IgD-negative memory B cell (primary cell): ENCODE results near the gene BCAS1. TPM values are rescaled to one million over a fixed set of nuclear protein-coding genes. Genes with fewer than 3 reads are reported as not detected.
"Not testable (repeated sequence)": the region's sequence is repeated elsewhere in the genome, so short reads cannot be mapped to it uniquely, and the experiment has no call there.

Experiments used
- H3K27ac Mint-ChIP-seq, 3 donors: one replicate each; pipeline ENCODE4 v1.8.0; 2020 to 2022; ENCODE audit warnings: mild to moderate bottlenecking in 3 of 3, mixed read lengths in 3 of 3, moderate library complexity in 1 of 3
- H3K27me3 Mint-ChIP-seq: one replicate; pipeline ENCODE4 v1.8.0; 2021; ENCODE audit warnings: mixed read lengths
- H3K36me3 Mint-ChIP-seq: one replicate; pipeline ENCODE4 v1.8.0; 2020; ENCODE audit warnings: mild to moderate bottlenecking, mixed read lengths
- H3K4me1 Mint-ChIP-seq, 3 donors: one replicate each; pipeline ENCODE4 v1.8.0; 2020 to 2022; ENCODE audit warnings: mixed read lengths in 3 of 3, mild to moderate bottlenecking in 1 of 3
- H3K4me3 Mint-ChIP-seq, 4 donors: one replicate each; pipeline ENCODE4 v1.8.0; 2020 to 2022; ENCODE audit warnings: mild to moderate bottlenecking in 4 of 4, mixed read lengths in 4 of 4, moderate library complexity in 3 of 4
- H3K9me3 Mint-ChIP-seq, 3 donors: one replicate each; pipeline ENCODE4 v1.8.0; 2020 to 2021; ENCODE audit warnings: mixed read lengths in 3 of 3, mild to moderate bottlenecking in 1 of 3
- polyA plus RNA-seq: library from polyadenylated mRNA; unstranded; fragments of 300-500 nt; fragmentation: Illumina TruSeq; gene quantifications from one replicate; pipeline ENCODE4 v1.2.3, GENCODE V29; 2021

The BCAS1 gene
- polyA plus RNA-seq, 1 donor from 2014 or later, result 1.8 TPM

GRCh38 chr20:53934421-53935343, 135.7 kb downstream of the BCAS1 start:
- H3K9me3 Mint-ChIP-seq, result no peaks in the 10 kb centered on the region
- H3K27me3 Mint-ChIP-seq, result no peaks in the 10 kb centered on the region
- peaks cover 71 to 73% (median 73%) of the 10 kb centered on the region in 3 donors for H3K4me1 Mint-ChIP-seq
- peak overlapping the region; percentile 38 to 81 (median 67) for H3K4me3 Mint-ChIP-seq
- H3K36me3 Mint-ChIP-seq, result no peaks in the 10 kb centered on the region
- peak overlapping the region; percentile 45 to 93 (median 84) for H3K27ac Mint-ChIP-seq

- no peaks in the 10 kb centered on the region for H3K9me3 Mint-ChIP-seq
- H3K27ac Mint-ChIP-seq, result peak overlapping the region; percentile 45 to 84 (median 54)
- H3K4me1 Mint-ChIP-seq, result peaks cover 69 to 72% (median 72%) of the 10 kb centered on the region in 3 donors
- H3K4me3 Mint-ChIP-seq, result peak overlapping the region in 2 of 4 donors; percentile 67 to 68
- H3K36me3 Mint-ChIP-seq, result no peaks in the 10 kb centered on the region
- H3K27me3 Mint-ChIP-seq, result no peaks in the 10 kb centered on the region
These were observed 137.1 kb downstream of the BCAS1 start for GRCh38 chr20:53933232-53933846.

GRCh38 chr20:53932655-53933192, 137.7 kb downstream of the BCAS1 start:
- Mint-ChIP-seq H3K4me3 (peak overlapping the region in 1 of 4 donors; percentile 68), H3K4me1 (peaks cover 63 to 68% (median 68%) of the 10 kb centered on the region in 3 donors), H3K27ac (peak overlapping the region in 2 of 3 donors; percentile 45 to 84)
- H3K9me3 Mint-ChIP-seq, H3K36me3 Mint-ChIP-seq, H3K27me3 Mint-ChIP-seq: not testable (repeated sequence)

- no peaks in the 10 kb centered on the region for H3K9me3 Mint-ChIP-seq
- peak overlapping the region; percentile 50 to 79 (median 60) for H3K27ac Mint-ChIP-seq
- no peaks in the 10 kb centered on the region for H3K27me3 Mint-ChIP-seq
- H3K4me3 Mint-ChIP-seq, result peak overlapping the region in 1 of 4 donors; percentile 63
- no peaks in the 10 kb centered on the region for H3K36me3 Mint-ChIP-seq
- H3K4me1 Mint-ChIP-seq, result peaks cover 67 to 72% (median 70%) of the 10 kb centered on the region in 3 donors
These were observed 138.8 kb downstream of the BCAS1 start for GRCh38 chr20:53931597-53931996.

GRCh38 chr20:53930651-53931504, 139.5 kb downstream of the BCAS1 start:
- H3K4me1 Mint-ChIP-seq, result peaks cover 71 to 76% (median 74%) of the 10 kb centered on the region in 3 donors
- H3K27me3 Mint-ChIP-seq, result no peaks in the 10 kb centered on the region
- no peaks in the 10 kb centered on the region for H3K9me3 Mint-ChIP-seq
- H3K4me3 Mint-ChIP-seq, result peak overlapping the region in 3 of 4 donors; percentile 59 to 88 (median 64)
- H3K27ac Mint-ChIP-seq, result peak overlapping the region; percentile 60 to 95 (median 79)
- no peaks in the 10 kb centered on the region for H3K36me3 Mint-ChIP-seq

- Mint-ChIP-seq H3K4me1 (peaks cover 67 to 75% (median 74%) of the 10 kb centered on the region in 3 donors), H3K4me3 (peak overlapping the region in 3 of 4 donors; percentile 59 to 88 (median 64))
These were observed 140.3 kb downstream of the BCAS1 start for GRCh38 chr20:53929974-53930650.

GRCh38 chr20:53929399-53929798, 141.0 kb downstream of the BCAS1 start:
- Mint-ChIP-seq H3K9me3 (no peaks in the 10 kb centered on the region), H3K27ac (peak overlapping the region; percentile 60 to 95 (median 79)), H3K4me1 (peaks cover 60 to 70% (median 69%) of the 10 kb centered on the region in 3 donors), H3K4me3 (peak overlapping the region in 2 of 4 donors; percentile 64 to 88), H3K27me3 (no peaks in the 10 kb centered on the region), H3K36me3 (no peaks in the 10 kb centered on the region)

More at GRCh38 chr20:53929974-53930650, 140.3 kb downstream of the BCAS1 start:
- H3K27me3 Mint-ChIP-seq, result no peaks in the 10 kb centered on the region
- no peaks in the 10 kb centered on the region for H3K36me3 Mint-ChIP-seq
- no peaks in the 10 kb centered on the region for H3K9me3 Mint-ChIP-seq
- peak overlapping the region; percentile 60 to 95 (median 79) for H3K27ac Mint-ChIP-seq

GRCh38 chr20:53927990-53928389, 142.4 kb downstream of the BCAS1 start:
- Mint-ChIP-seq H3K27ac (peak overlapping the region; percentile 23 to 93 (median 89)), H3K4me1 (peaks cover 48 to 69% (median 67%) of the 10 kb centered on the region in 3 donors), H3K27me3 (no peaks in the 10 kb centered on the region), H3K36me3 (no peaks in the 10 kb centered on the region), H3K4me3 (peak overlapping the region in 1 of 4 donors; percentile 56), H3K9me3 (no peaks in the 10 kb centered on the region)

GRCh38 chr20:53926428-53927028, 143.9 kb downstream of the BCAS1 start:
- Mint-ChIP-seq H3K9me3 (no peaks in the 10 kb centered on the region), H3K4me3 (peak overlapping the region; percentile 71 to 89 (median 82)), H3K4me1 (peaks cover 50 to 72% (median 71%) of the 10 kb centered on the region in 3 donors), H3K27me3 (no peaks in the 10 kb centered on the region), H3K36me3 (no peaks in the 10 kb centered on the region), H3K27ac (peak overlapping the region; percentile 89 to 98 (median 93))

GRCh38 chr20:53925651-53926401, 144.6 kb downstream of the BCAS1 start:
- H3K9me3 Mint-ChIP-seq, result no peaks in the 10 kb centered on the region
- peak overlapping the region; percentile 71 to 89 (median 82) for H3K4me3 Mint-ChIP-seq
- peaks cover 51 to 72% (median 70%) of the 10 kb centered on the region in 3 donors for H3K4me1 Mint-ChIP-seq
- H3K27ac Mint-ChIP-seq, result peak overlapping the region; percentile 89 to 98 (median 93)
- no peaks in the 10 kb centered on the region for H3K36me3 Mint-ChIP-seq
- H3K27me3 Mint-ChIP-seq, result no peaks in the 10 kb centered on the region

- Mint-ChIP-seq H3K27me3 (no peaks in the 10 kb centered on the region), H3K36me3 (no peaks in the 10 kb centered on the region), H3K27ac (peak overlapping the region; percentile 72 to 94 (median 91)), H3K4me1 (peaks cover 32 to 52% (median 52%) of the 10 kb centered on the region in 3 donors), H3K4me3 (peak overlapping the region in 3 of 4 donors; percentile 25 to 68 (median 66)), H3K9me3 (no peaks in the 10 kb centered on the region)
These were observed 146.6 kb downstream of the BCAS1 start for GRCh38 chr20:53923566-53924369.

GRCh38 chr20:53922901-53923314, 147.5 kb downstream of the BCAS1 start:
- H3K4me1 Mint-ChIP-seq, result peaks cover 32 to 52% (median 51%) of the 10 kb centered on the region in 3 donors
- H3K9me3 Mint-ChIP-seq, result no peaks in the 10 kb centered on the region
- H3K4me3 Mint-ChIP-seq, result peak overlapping the region; percentile 18 to 94 (median 56)
- H3K36me3 Mint-ChIP-seq, result no peaks in the 10 kb centered on the region
- peak overlapping the region; percentile 72 to 94 (median 91) for H3K27ac Mint-ChIP-seq
- no peaks in the 10 kb centered on the region for H3K27me3 Mint-ChIP-seq
